Esophagus squamous epithelium (tissue), 4 donors: ENCODE data around the gene EGR1.

Experiments used
- POLR2A ChIP-seq, 4 donors: fragments of 450-650 bp; IDR thresholded peaks; one replicate each; pipeline ENCODE4 v1.6.1; 2017; ENCODE audit warnings: antibody characterized with exemption in 4 of 4, mild to moderate bottlenecking in 4 of 4, moderate library complexity in 3 of 4
- TF ChIP-seq, protein P1 (sequence below), 6 experiments: fragments of 450-650 bp in 4 of 6; fragments of 200-600 bp in 2 of 6; sonication (generic) in 2 of 6; IDR thresholded peaks; one replicate each; pipeline ENCODE4 v1.5.1; 2016 to 2019; ENCODE audit warnings: antibody characterized with exemption in 6 of 6, mild to moderate bottlenecking in 4 of 6, moderate library complexity in 4 of 6

DNA sequence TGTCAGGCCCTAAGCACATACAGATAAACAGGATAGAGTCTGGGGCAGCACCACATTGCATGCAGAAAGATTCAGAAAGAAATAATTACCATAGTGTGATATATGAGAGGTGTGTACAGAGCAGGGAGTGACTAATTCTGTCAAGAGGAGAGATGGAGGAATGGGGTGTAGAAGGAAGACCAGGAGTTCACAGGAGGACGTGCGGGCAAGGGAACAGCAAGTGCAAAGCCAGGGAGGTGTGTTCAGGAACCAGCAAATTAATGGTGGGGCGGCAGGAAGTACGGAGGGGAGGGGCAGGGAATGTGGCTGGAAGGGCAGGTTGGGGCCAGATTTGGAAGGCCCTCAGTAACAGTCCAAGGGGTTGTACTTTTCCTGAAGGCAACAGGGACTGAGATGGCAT is 17.4 kb downstream of the EGR1 start:
- TF ChIP-seq, protein P1, sequence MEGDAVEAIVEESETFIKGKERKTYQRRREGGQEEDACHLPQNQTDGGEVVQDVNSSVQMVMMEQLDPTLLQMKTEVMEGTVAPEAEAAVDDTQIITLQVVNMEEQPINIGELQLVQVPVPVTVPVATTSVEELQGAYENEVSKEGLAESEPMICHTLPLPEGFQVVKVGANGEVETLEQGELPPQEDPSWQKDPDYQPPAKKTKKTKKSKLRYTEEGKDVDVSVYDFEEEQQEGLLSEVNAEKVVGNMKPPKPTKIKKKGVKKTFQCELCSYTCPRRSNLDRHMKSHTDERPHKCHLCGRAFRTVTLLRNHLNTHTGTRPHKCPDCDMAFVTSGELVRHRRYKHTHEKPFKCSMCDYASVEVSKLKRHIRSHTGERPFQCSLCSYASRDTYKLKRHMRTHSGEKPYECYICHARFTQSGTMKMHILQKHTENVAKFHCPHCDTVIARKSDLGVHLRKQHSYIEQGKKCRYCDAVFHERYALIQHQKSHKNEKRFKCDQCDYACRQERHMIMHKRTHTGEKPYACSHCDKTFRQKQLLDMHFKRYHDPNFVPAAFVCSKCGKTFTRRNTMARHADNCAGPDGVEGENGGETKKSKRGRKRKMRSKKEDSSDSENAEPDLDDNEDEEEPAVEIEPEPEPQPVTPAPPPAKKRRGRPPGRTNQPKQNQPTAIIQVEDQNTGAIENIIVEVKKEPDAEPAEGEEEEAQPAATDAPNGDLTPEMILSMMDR (IDR thresholded peaks at IDR 0.05): no peak
- no peak for TF ChIP-seq POLR2A (IDR thresholded peaks at IDR 0.05)
